SK-N-SH (cell line): ENCODE data around the gene UNK. TPM values are rescaled to one million over a fixed set of nuclear protein-coding genes. Genes with fewer than 3 reads are reported as not detected.

ENCODE experiments used
- CTCF ChIA-PET: fragments of 300-600, 350-600 bp; formaldehyde crosslinking; extraction: SDS; loops from one replicate; lab custom pipeline; 2021; lab: Yijun Ruan, JAX
- POLR2A ChIA-PET: fragments of 350-600 bp; sonication (Branson Sonifier 250); formaldehyde crosslinking; extraction: SDS; loops from one replicate; lab custom pipeline; 2020; ENCODE audit warnings: antibody characterized with exemption, inconsistent platforms; lab: Yijun Ruan, JAX
- DNase-seq: peaks from one replicate; pipeline ENCODE4 v3.0.0; 2012
- H2AFZ ChIP-seq: fragments of 200-600 bp; sonication (generic); 2 replicates; pipeline ENCODE4 v1.8.1; 2016; ENCODE audit warnings: antibody characterized with exemption, mild to moderate bottlenecking, low read depth
- H3F3A ChIP-seq: fragments of 200-600 bp; sonication (generic); replicated peaks from 2 replicates; pipeline ENCODE3; 2016; ENCODE audit warnings: antibody characterized with exemption, mild to moderate bottlenecking; ENCODE audit not compliant: insufficient read depth
- H3K27ac ChIP-seq, 2 experiments: fragments of 200-500 bp in 1 of 2; fragments of 200-600 bp in 1 of 2; sonication (Bioruptor generic) in 1 of 2; sonication (generic), shearing (Covaris generic) in 1 of 2; 2 replicates each; pipeline versions ENCODE4 v1.5.1 to v1.6.1; 2014 to 2016; ENCODE audit warnings: low read depth in 2 of 2, inconsistent platforms in 1 of 2, low read length in 1 of 2, mild to moderate bottlenecking in 1 of 2, mixed read lengths in 1 of 2
- H3K27me3 ChIP-seq: fragments of 200-600 bp; sonication (generic), shearing (Covaris generic); 2 replicates; pipeline ENCODE4 v1.6.1; 2016; ENCODE audit warnings: mixed run types; ENCODE audit not compliant: insufficient read depth
- H3K36me3 ChIP-seq, 2 experiments: fragments of 200-500 bp in 1 of 2; fragments of 200-600 bp in 1 of 2; sonication (Bioruptor generic) in 1 of 2; sonication (generic) in 1 of 2; replicated peaks in 1 of 2; 2 replicates each; pipeline versions ENCODE3 to v1.5.1; 2014 to 2016; ENCODE audit warnings: low read length in 1 of 2, mild to moderate bottlenecking in 1 of 2; ENCODE audit not compliant: insufficient read depth in 2 of 2, control insufficient read depth in 1 of 2
- H3K4me1 ChIP-seq, 2 experiments: fragments of 200-500 bp in 1 of 2; fragments of 200-600 bp in 1 of 2; sonication (Bioruptor generic) in 1 of 2; sonication (generic), shearing (Covaris generic) in 1 of 2; 2 replicates each; pipeline versions ENCODE4 v1.5.1 to v1.6.1; 2014 to 2016; ENCODE audit warnings: low read depth in 1 of 2, low read length in 1 of 2, mixed run types in 1 of 2; ENCODE audit not compliant: insufficient read depth in 2 of 2, control insufficient read depth in 1 of 2
- H3K4me2 ChIP-seq: fragments of 200-600 bp; sonication (generic), shearing (Covaris generic); 2 replicates; pipeline ENCODE4 v1.6.1; 2017; ENCODE audit warnings: mixed run types
- H3K4me3 ChIP-seq, 2 experiments: fragments of 200-500 bp in 1 of 2; fragments of 200-600 bp in 1 of 2; sonication (Bioruptor generic) in 1 of 2; sonication (generic), shearing (Covaris generic) in 1 of 2; 2 replicates each; pipeline versions ENCODE4 v1.5.1 to v1.8.1; 2014 to 2016; ENCODE audit warnings: low read depth in 2 of 2, inconsistent platforms in 1 of 2, low read length in 1 of 2, mild to moderate bottlenecking in 1 of 2, mixed read lengths in 1 of 2, moderate library complexity in 1 of 2
- H3K79me2 ChIP-seq: fragments of 200-600 bp; sonication (generic); 2 replicates; pipeline ENCODE4 v1.8.1; 2017; ENCODE audit warnings: mild to moderate bottlenecking; ENCODE audit not compliant: insufficient read depth
- H3K9ac ChIP-seq: fragments of 200-600 bp; sonication (generic); 2 replicates; pipeline ENCODE4 v1.6.1; 2017; ENCODE audit warnings: mixed run types
- H3K9me2 ChIP-seq: fragments of 200-600 bp; sonication (generic); 2 replicates; pipeline ENCODE4 v1.6.1; 2017; ENCODE audit warnings: mixed run types
- H3K9me3 ChIP-seq: fragments of 200-600 bp; sonication (generic); 2 replicates; pipeline ENCODE4 v1.6.1; 2017; ENCODE audit warnings: mixed run types, mild to moderate bottlenecking, moderate library complexity
- H4K20me1 ChIP-seq: fragments of 200-600 bp; sonication (generic); 2 replicates; pipeline ENCODE4 v1.6.1; 2017; ENCODE audit warnings: mild to moderate bottlenecking, mixed run types; ENCODE audit not compliant: insufficient read depth
- CHD2 ChIP-seq: fragments of 150-350 bp; IDR thresholded peaks from 2 replicates; pipeline ENCODE4 v1.6.1; 2018; ENCODE audit warnings: low read length; ENCODE audit not compliant: partially characterized antibody
- FOXM1 ChIP-seq: IDR thresholded peaks from 2 replicates; pipeline ENCODE4 v1.4.0; 2012; ENCODE audit warnings: low read depth, mild to moderate bottlenecking
- GABPA ChIP-seq: IDR thresholded peaks from 2 replicates; pipeline ENCODE4 v1.4.0; 2012; ENCODE audit warnings: low read depth, mild to moderate bottlenecking
- GATA2 ChIP-seq: sonication (generic); formaldehyde crosslinking; IDR thresholded peaks from 2 replicates; pipeline ENCODE4 v1.5.0; 2020; ENCODE audit warnings: mild to moderate bottlenecking, missing genetic modification reagents
- JUND ChIP-seq: IDR thresholded peaks from 2 replicates; pipeline ENCODE4 v1.4.0; 2012
- MEF2A ChIP-seq: IDR thresholded peaks from 2 replicates; pipeline ENCODE4 v1.4.0; 2012; ENCODE audit warnings: low read depth, borderline replicate concordance
- MXI1 ChIP-seq: IDR thresholded peaks from 2 replicates; pipeline ENCODE4 v1.6.1; 2012; ENCODE audit warnings: mild to moderate bottlenecking, low read depth, low read length, improper control_type of control experiment
- NRF1 ChIP-seq: IDR thresholded peaks from 2 replicates; pipeline ENCODE4 v1.6.1; 2012; ENCODE audit warnings: low read depth, mild to moderate bottlenecking, low read length
- POLR2AphosphoS5 ChIP-seq: IDR thresholded peaks from 2 replicates; pipeline ENCODE4 v1.6.1; 2012; ENCODE audit warnings: low read depth, low read length
- RAD21 ChIP-seq: IDR thresholded peaks from 2 replicates; pipeline ENCODE4 v1.6.1; 2012; ENCODE audit warnings: mild to moderate bottlenecking, low read length
- RCOR1 ChIP-seq: fragments of 150-350 bp; IDR thresholded peaks from 2 replicates; pipeline ENCODE4 v1.6.1; 2017; ENCODE audit warnings: antibody characterized with exemption, low read length
- REST ChIP-seq: IDR thresholded peaks from 2 replicates; pipeline ENCODE4 v1.6.1; 2012; ENCODE audit warnings: mild to moderate bottlenecking, low read depth, low read length, moderate library complexity
- SIN3A ChIP-seq: IDR thresholded peaks from 2 replicates; pipeline ENCODE4 v1.6.1; 2012; ENCODE audit warnings: low read depth, mild to moderate bottlenecking, low read length, moderate library complexity, borderline replicate concordance
- SMC3 ChIP-seq: IDR thresholded peaks from 2 replicates; pipeline ENCODE4 v1.6.1; 2012; ENCODE audit warnings: low read depth, low read length, improper control_type of control experiment
- TCF12 ChIP-seq: IDR thresholded peaks from 2 replicates; pipeline ENCODE4 v1.4.0; 2012
- WGBS: methylation state at CpG from one replicate; pipeline ENCODE4 v1.1.6; 2017; ENCODE audit warnings: low lambda C conversion rate; 5-methylcytosine and 5-hydroxymethylcytosine counted together
- polyA plus RNA-seq, 3 experiments: library from polyadenylated mRNA; depleted of rRNA; stranded (reverse); fragments of >200 nt; gene quantifications; 2 replicates each; pipeline ENCODE4 v1.2.3, GENCODE V29; 2012
- TF ChIP-seq, protein P1 (sequence below): IDR thresholded peaks from 2 replicates; pipeline ENCODE4; 2012
- TF ChIP-seq, protein P2 (sequence below): IDR thresholded peaks from 2 replicates; pipeline ENCODE4 v1.4.0; 2012; ENCODE audit warnings: low read depth
- TF ChIP-seq, protein P3 (sequence below): fragments of 150-350 bp; IDR thresholded peaks from 2 replicates; pipeline ENCODE4 v1.6.1; 2016; ENCODE audit warnings: mild to moderate bottlenecking, low read depth, low read length

Gene UNK
- polyA plus RNA-seq, 1 of the 3 experiments (the other 2 are of a cell fraction), result 24.8 TPM

DNA sequence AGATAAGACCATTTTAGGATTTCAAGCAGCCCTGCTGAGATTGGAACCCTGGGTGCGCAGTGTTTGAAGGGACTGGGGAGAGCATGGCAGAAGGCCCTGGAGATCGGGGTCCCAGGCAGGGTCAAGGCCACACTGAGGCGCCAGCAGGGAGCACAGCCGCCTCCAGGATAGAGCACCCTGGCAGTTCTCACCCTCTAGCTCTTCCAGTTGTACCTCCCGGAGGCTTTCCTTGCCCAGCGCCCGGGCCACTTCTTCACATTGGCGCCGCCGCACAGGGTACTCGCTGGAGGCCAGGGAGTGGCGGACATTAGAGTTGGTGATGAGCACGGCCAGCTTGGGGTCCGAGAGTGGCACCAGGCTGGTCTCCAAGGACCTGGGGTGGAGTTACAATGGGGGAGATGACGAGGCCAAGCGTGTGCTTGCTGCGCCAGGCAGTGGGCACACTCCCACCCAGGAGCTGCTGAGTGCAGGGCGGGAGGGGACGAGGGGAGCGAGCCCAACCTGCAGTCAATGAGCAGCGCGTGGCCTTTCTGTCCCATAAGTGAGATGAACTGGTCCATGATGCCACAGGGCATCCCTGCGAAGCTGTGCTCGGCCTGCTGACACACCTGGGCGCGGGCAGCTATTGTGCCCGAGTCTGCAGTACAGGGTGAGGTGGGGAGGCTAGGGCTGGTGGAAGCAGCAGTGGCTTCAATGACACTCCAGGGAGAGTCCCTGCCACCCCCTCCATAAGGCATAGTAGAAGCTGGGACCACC, 21.9 kb upstream of the UNK start:
- H3F3A ChIP-seq, result peaks cover 20% of the 10 kb centered on the region
- no peaks in the 10 kb centered on the region for H3K9me3 ChIP-seq
- no peak overlapping the region for H3K4me3 ChIP-seq
- peaks cover 0 to 3% of the 10 kb centered on the region in 2 experiments for H3K36me3 ChIP-seq
- 98% methylated on average over 27 of the region's 27 CpGs for WGBS
- no peaks in the 10 kb centered on the region for H3K79me2 ChIP-seq
- H3K4me1 ChIP-seq, result peaks cover 8 to 13% of the 10 kb centered on the region in 2 experiments; a peak in 2 of 4 replicates
- H3K27ac ChIP-seq, result no peak overlapping the region
- ChIA-PET CTCF (interaction anchor here (0.7 to 31.4 kb wide), 12 partner anchors 8 to 351 kb away, joined by 3 to 1370 read pairs (median 40); partner anchors contain the start of genes SMIM5 and UNK), POLR2A (interaction anchor here (1.1 to 8.4 kb wide), 5 partner anchors 9 to 36 kb away, joined by 3 to 161 read pairs (median 7); partner anchors contain the start of gene UNK)
- no peaks in the 10 kb centered on the region for H4K20me1 ChIP-seq
- no peak overlapping the region for H2AFZ ChIP-seq
- DNase-seq, result no peak
- TF ChIP-seq SMC3 (no peak), RAD21 (no peak), CHD2 (no peak), RCOR1 (no peak), POLR2AphosphoS5 (no peak), SIN3A (no peak), TCF12 (no peak), MXI1 (no peak)
- TF ChIP-seq, protein P1, sequence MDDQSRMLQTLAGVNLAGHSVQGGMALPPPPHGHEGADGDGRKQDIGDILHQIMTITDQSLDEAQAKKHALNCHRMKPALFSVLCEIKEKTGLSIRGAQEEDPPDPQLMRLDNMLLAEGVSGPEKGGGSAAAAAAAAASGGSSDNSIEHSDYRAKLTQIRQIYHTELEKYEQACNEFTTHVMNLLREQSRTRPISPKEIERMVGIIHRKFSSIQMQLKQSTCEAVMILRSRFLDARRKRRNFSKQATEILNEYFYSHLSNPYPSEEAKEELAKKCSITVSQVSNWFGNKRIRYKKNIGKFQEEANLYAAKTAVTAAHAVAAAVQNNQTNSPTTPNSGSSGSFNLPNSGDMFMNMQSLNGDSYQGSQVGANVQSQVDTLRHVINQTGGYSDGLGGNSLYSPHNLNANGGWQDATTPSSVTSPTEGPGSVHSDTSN, result no peak
- TF ChIP-seq, protein P2, sequence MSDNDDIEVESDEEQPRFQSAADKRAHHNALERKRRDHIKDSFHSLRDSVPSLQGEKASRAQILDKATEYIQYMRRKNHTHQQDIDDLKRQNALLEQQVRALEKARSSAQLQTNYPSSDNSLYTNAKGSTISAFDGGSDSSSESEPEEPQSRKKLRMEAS, result no peak
- H3K27me3 ChIP-seq, result no peaks in the 10 kb centered on the region
- no peaks in the 10 kb centered on the region for H3K9me2 ChIP-seq
- H3K4me2 ChIP-seq, result no peak overlapping the region
- no peak overlapping the region for H3K9ac ChIP-seq

DNA sequence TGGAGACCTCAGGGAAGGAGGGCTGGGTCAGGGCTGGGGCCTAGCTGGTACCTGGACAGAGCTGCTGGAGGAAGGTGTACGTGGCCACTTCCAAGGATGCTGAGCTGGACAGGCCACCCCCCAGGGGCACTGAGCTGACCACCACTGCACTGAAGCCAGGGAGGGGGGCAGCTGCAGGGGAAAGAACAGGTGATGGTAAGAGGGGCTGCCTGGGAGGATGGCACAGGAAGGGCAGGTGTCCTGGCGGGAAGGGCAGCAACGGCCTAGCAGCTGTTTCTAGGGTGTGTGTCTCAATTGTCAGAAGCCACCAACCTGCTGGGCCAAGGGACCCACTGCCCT, 21.4 kb upstream of the UNK start:
- H3F3A ChIP-seq, result peaks cover 20% of the 10 kb centered on the region
- no peaks in the 10 kb centered on the region for H3K27me3 ChIP-seq
- no peaks in the 10 kb centered on the region for H3K79me2 ChIP-seq
- H3K4me2 ChIP-seq, result peak overlapping the region; percentile 98
- H3K36me3 ChIP-seq, result peaks cover 0 to 3% of the 10 kb centered on the region in 2 experiments
- no peak for DNase-seq
- 96% methylated on average over 3 of the region's 3 CpGs for WGBS
- TF ChIP-seq, protein P3, sequence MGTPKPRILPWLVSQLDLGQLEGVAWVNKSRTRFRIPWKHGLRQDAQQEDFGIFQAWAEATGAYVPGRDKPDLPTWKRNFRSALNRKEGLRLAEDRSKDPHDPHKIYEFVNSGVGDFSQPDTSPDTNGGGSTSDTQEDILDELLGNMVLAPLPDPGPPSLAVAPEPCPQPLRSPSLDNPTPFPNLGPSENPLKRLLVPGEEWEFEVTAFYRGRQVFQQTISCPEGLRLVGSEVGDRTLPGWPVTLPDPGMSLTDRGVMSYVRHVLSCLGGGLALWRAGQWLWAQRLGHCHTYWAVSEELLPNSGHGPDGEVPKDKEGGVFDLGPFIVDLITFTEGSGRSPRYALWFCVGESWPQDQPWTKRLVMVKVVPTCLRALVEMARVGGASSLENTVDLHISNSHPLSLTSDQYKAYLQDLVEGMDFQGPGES, result no peak
- TF ChIP-seq RAD21 (no peak), POLR2AphosphoS5 (no peak), SMC3 (no peak), GATA2 (CRISPR knock-in tag) (no peak), REST (no peak), NRF1 (no peak), TCF12 (no peak), SIN3A (no peak), FOXM1 (no peak), MEF2A (no peak), JUND (no peak), GABPA (no peak)
- TF ChIP-seq, protein P2, result no peak
- ChIA-PET CTCF (interaction anchor here (1.1 to 31.4 kb wide), 7 partner anchors 9 to 130 kb away, joined by 4 to 1370 read pairs (median 121); partner anchors contain the start of genes SMIM5 and UNK), POLR2A (interaction anchor here (1.1 to 8.4 kb wide), 5 partner anchors 9 to 36 kb away, joined by 3 to 161 read pairs (median 8); partner anchors contain the start of gene UNK)
- H3K27ac ChIP-seq, result no peak overlapping the region
- no peak overlapping the region for H2AFZ ChIP-seq
- no peaks in the 10 kb centered on the region for H3K9me3 ChIP-seq
- no peak overlapping the region for H3K9ac ChIP-seq
- no peaks in the 10 kb centered on the region for H3K9me2 ChIP-seq
- H4K20me1 ChIP-seq, result no peaks in the 10 kb centered on the region
- H3K4me3 ChIP-seq, result no peak overlapping the region
- H3K4me1 ChIP-seq, result peaks cover 8 to 13% of the 10 kb centered on the region in 2 experiments; a peak in 2 of 4 replicates
